ENCODE results near the gene CLMP.

CLMP gene
- 0.04 to 1.7 reads per million in 2 experiments for total RNA-seq

- DNase-seq (ENCODE audit: low read depth) = no peak
These were observed at the start of gene CLMP for GRCh38 chr11:123195188-123196059. Gene CLMP, minus strand, starts transcription at chr11:123195248. Its CDS starts 308 bp downstream, at chr11:123194940.

- DNase-seq (ENCODE audit: low read depth) = no peak
These were observed 47.0 kb upstream of the CLMP start for GRCh38 chr11:123241874-123242543.

- DNase-seq (ENCODE audit: low read depth) = no peak
These were observed 46.2 kb upstream of the CLMP start for GRCh38 chr11:123241294-123241693.

GRCh38 chr11:123239191-123240150 is 44.4 kb upstream of the CLMP start:
- no peak for DNase-seq (ENCODE audit: low read depth)

GRCh38 chr11:123238297-123238696 is 43.2 kb upstream of the CLMP start:
- DNase-seq (ENCODE audit: low read depth) = no peak

GRCh38 chr11:123236879-123237278 is 41.8 kb upstream of the CLMP start:
- DNase-seq (ENCODE audit: low read depth) = no peak

GRCh38 chr11:123235656-123236261 is 40.7 kb upstream of the CLMP start:
- DNase-seq (ENCODE audit: low read depth) = no peak

GRCh38 chr11:123235117-123235655 is 40.1 kb upstream of the CLMP start:
- DNase-seq (ENCODE audit: low read depth) = peak; percentile 14

- no peak for DNase-seq (ENCODE audit: low read depth)
These were observed 38.9 kb upstream of the CLMP start for GRCh38 chr11:123233975-123234334.

- no peak for DNase-seq (ENCODE audit: low read depth)
These were observed 38.4 kb upstream of the CLMP start for GRCh38 chr11:123233280-123233974.

- no peak for DNase-seq (ENCODE audit: low read depth)
These were observed 36.7 kb upstream of the CLMP start for GRCh38 chr11:123231777-123232176.

- no peak for DNase-seq (ENCODE audit: low read depth)
These were observed 36.2 kb upstream of the CLMP start for GRCh38 chr11:123231256-123231655.

- no peak for DNase-seq (ENCODE audit: low read depth)
These were observed 35.3 kb upstream of the CLMP start for GRCh38 chr11:123230346-123230745.

- no peak for DNase-seq (ENCODE audit: low read depth)
These were observed 33.6 kb upstream of the CLMP start for GRCh38 chr11:123228496-123229163.

- no peak for DNase-seq (ENCODE audit: low read depth)
These were observed 32.9 kb upstream of the CLMP start for GRCh38 chr11:123227763-123228495.

- DNase-seq (ENCODE audit: low read depth) = no peak
These were observed 26.5 kb upstream of the CLMP start for GRCh38 chr11:123221584-123221983.

GRCh38 chr11:123221096-123221561 is 26.1 kb upstream of the CLMP start:
- DNase-seq (ENCODE audit: low read depth) = no peak

- DNase-seq (ENCODE audit: low read depth) = no peak
These were observed 24.1 kb upstream of the CLMP start for GRCh38 chr11:123219066-123219690.

- DNase-seq (ENCODE audit: low read depth) = no peak
These were observed 23.4 kb upstream of the CLMP start for GRCh38 chr11:123218451-123218850.
